IPS-18c (cell line): ENCODE results near the gene SHH.
"Not testable (repeated sequence)": the region's sequence is repeated elsewhere in the genome, so short reads cannot be mapped to it uniquely, and the experiment has no call there.

Source experiments
- H3K4me3 ChIP-seq: 2 replicates; pipeline ENCODE4 v1.7.0; 2013; ENCODE audit warnings: low read depth, mild to moderate bottlenecking, low read length, moderate library complexity; ENCODE audit not compliant: insufficient read depth
- H3K9me3 ChIP-seq: one replicate; pipeline ENCODE4 v1.6.1; 2013; ENCODE audit warnings: mild to moderate bottlenecking, low read length, moderate library complexity; ENCODE audit not compliant: control insufficient read depth, insufficient read depth

Gene SHH

GRCh38 chr7:155830961-155831806 is 18.9 kb upstream of the SHH start:
- peaks cover 3% of the 10 kb centered on the region for H3K9me3 ChIP-seq
- no peak overlapping the region for H3K4me3 ChIP-seq

GRCh38 chr7:155829796-155830470 is 17.7 kb upstream of the SHH start:
- Histone ChIP-seq H3K4me3 (no peak overlapping the region), H3K9me3 (peaks cover 3% of the 10 kb centered on the region)

GRCh38 chr7:155825336-155825735 is 13.1 kb upstream of the SHH start:
- H3K4me3 ChIP-seq = no peak overlapping the region
- no peaks in the 10 kb centered on the region for H3K9me3 ChIP-seq

- H3K4me3 ChIP-seq = no peak overlapping the region
Observed at GRCh38 chr7:155824227-155824886, 12.1 kb upstream of the SHH start.

GRCh38 chr7:155821851-155822250 is 9.6 kb upstream of the SHH start:
- no peak overlapping the region for H3K4me3 ChIP-seq
- H3K9me3 ChIP-seq = no peaks in the 10 kb centered on the region

More at GRCh38 chr7:155824227-155824886, 12.1 kb upstream of the SHH start:
- no peaks in the 10 kb centered on the region for H3K9me3 ChIP-seq

- Histone ChIP-seq H3K9me3 (no peaks in the 10 kb centered on the region), H3K4me3 (no peak overlapping the region)
Observed at GRCh38 chr7:155820788-155821187, 8.5 kb upstream of the SHH start.

- no peak overlapping the region for H3K4me3 ChIP-seq
- H3K9me3 ChIP-seq = no peaks in the 10 kb centered on the region
Observed at GRCh38 chr7:155820246-155820645, 8.0 kb upstream of the SHH start.

GRCh38 chr7:155819186-155819585 is 6.9 kb upstream of the SHH start:
- Histone ChIP-seq H3K4me3 (no peak overlapping the region), H3K9me3 (no peaks in the 10 kb centered on the region)

- Histone ChIP-seq H3K9me3 (no peaks in the 10 kb centered on the region), H3K4me3 (no peak overlapping the region)
Observed at GRCh38 chr7:155818820-155819168, 6.5 kb upstream of the SHH start.

- H3K4me3 ChIP-seq = no peak overlapping the region
- H3K9me3 ChIP-seq = no peaks in the 10 kb centered on the region
Observed at GRCh38 chr7:155818154-155818819, 6.0 kb upstream of the SHH start.

- H3K9me3 ChIP-seq, H3K4me3 ChIP-seq: not testable (repeated sequence)
Observed at GRCh38 chr7:155817515-155817914, 5.3 kb upstream of the SHH start.

GRCh38 chr7:155816996-155817395 is 4.7 kb upstream of the SHH start:
- H3K4me3 ChIP-seq = no peak overlapping the region
- no peaks in the 10 kb centered on the region for H3K9me3 ChIP-seq

GRCh38 chr7:155816192-155816508 is 3.9 kb upstream of the SHH start:
- Histone ChIP-seq H3K9me3 (no peaks in the 10 kb centered on the region), H3K4me3 (no peak overlapping the region)

- H3K4me3 ChIP-seq = no peak overlapping the region
- no peaks in the 10 kb centered on the region for H3K9me3 ChIP-seq
Observed at GRCh38 chr7:155815332-155816191, 3.3 kb upstream of the SHH start.

GRCh38 chr7:155814316-155815276 is 2.3 kb upstream of the SHH start:
- Histone ChIP-seq H3K9me3 (no peaks in the 10 kb centered on the region), H3K4me3 (no peak overlapping the region)
